GM18907 (cell line): ENCODE measurements around the gene GSC2.
"Not testable (repeated sequence)": the region's sequence is repeated elsewhere in the genome, so short reads cannot be mapped to it uniquely, and the experiment has no call there.

Experiments
- ATAC-seq: cut with Tn5 transposase; IDR thresholded peaks from one replicate; pipeline ENCODE4 v1.9.1; 2021; ENCODE audit warnings: mild to moderate bottlenecking, moderate library complexity; ENCODE audit not compliant: unreplicated experiment

Gene GSC2

GRCh38 chr22:19164425-19164824, 14.3 kb upstream of the GSC2 start:
- ATAC-seq: no peak

GRCh38 chr22:19158649-19159048, 8.6 kb upstream of the GSC2 start:
- not testable (repeated sequence) for ATAC-seq

GRCh38 chr22:19156109-19156508, 6.0 kb upstream of the GSC2 start:
- not testable (repeated sequence) for ATAC-seq

GRCh38 chr22:19152942-19153883, 3.1 kb upstream of the GSC2 start:
- no peak for ATAC-seq

- no peak for ATAC-seq
These were observed 1.5 kb upstream of the GSC2 start for GRCh38 chr22:19151329-19152191.

GRCh38 chr22:19150482-19151328, 613 bp upstream of the GSC2 start:
- ATAC-seq: no peak

GRCh38 chr22:19149047-19149883, 827 bp downstream of the GSC2 start:
- no peak for ATAC-seq

GRCh38 chr22:19148417-19149046, 1.6 kb downstream of the GSC2 start:
- ATAC-seq: no peak

GRCh38 chr22:19147195-19147780, 2.8 kb downstream of the GSC2 start:
- ATAC-seq: no peak

GRCh38 chr22:19146215-19146968, 3.7 kb downstream of the GSC2 start:
- no peak for ATAC-seq

- peak; percentile 2 for ATAC-seq
These were observed 6.1 kb downstream of the GSC2 start for GRCh38 chr22:19143967-19144400.

- ATAC-seq: no peak
These were observed 6.9 kb downstream of the GSC2 start for GRCh38 chr22:19143212-19143611.

GRCh38 chr22:19142394-19142793, 7.7 kb downstream of the GSC2 start:
- no peak for ATAC-seq

- no peak for ATAC-seq
These were observed 10.1 kb downstream of the GSC2 start for GRCh38 chr22:19139974-19140373.

GRCh38 chr22:19139001-19139356, 11.1 kb downstream of the GSC2 start:
- no peak for ATAC-seq

GRCh38 chr22:19138217-19139000, 11.7 kb downstream of the GSC2 start:
- ATAC-seq: no peak

GRCh38 chr22:19137384-19138216, 12.5 kb downstream of the GSC2 start:
- ATAC-seq: no peak
